GM10248 (cell line): Measurements from ENCODE around the gene AKAP5.
A peak's percentile ranks its signal among the peaks of the same experiment; 100 is the strongest.

Experiments
- CTCF ChIA-PET: fragments of 300-600 bp; sonication (Branson Sonifier 250); formaldehyde crosslinking; extraction: SDS; loops from one replicate; lab custom pipeline; 2021; ENCODE audit warnings: antibody characterized with exemption; lab: Yijun Ruan, JAX
- POLR2A ChIA-PET: fragments of 350-650 bp; sonication (Branson Sonifier 250); formaldehyde crosslinking; extraction: SDS; loops from one replicate; lab custom pipeline; 2020; ENCODE audit warnings: antibody characterized with exemption; lab: Yijun Ruan, JAX
- DNase-seq: peaks from one replicate; pipeline ENCODE4 v3.0.0; 2012; ENCODE audit errors: extremely low spot score
- CTCF ChIP-seq: IDR thresholded peaks from 2 replicates; pipeline ENCODE4 v1.5.1; 2012; ENCODE audit warnings: mild to moderate bottlenecking, low read depth; ENCODE audit errors: extremely low read depth, missing control alignments, control extremely low read depth

The AKAP5 gene

DNA sequence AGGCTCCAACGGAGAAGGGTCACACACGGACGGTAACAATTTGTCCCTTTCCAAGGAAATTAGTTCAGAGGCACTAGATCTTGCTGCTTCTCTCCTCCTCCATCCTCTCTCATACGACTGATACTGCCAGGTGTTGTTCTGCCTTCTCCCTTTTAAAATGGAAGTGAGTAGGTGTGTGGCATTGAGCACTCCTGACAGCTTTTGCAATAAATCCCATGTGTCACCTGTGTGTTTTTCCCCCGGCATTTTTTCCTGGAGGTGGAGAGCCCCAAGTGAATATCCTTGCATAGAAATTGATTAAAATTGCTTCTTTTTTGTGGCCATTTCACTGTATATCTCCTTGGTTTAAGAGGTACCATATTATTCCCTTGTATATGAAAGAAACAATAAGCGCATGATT, 26.2 kb upstream of the AKAP5 start:
- DNase-seq: no peak
- no peak for TF ChIP-seq CTCF
- POLR2A ChIA-PET: no interaction called here
- CTCF ChIA-PET: interaction anchor here (1.6 to 15.5 kb wide), 3 partner anchors 9 to 21 kb away, joined by 4 to 205 read pairs (median 76); no protein-coding TSS in a partner anchor

DNA sequence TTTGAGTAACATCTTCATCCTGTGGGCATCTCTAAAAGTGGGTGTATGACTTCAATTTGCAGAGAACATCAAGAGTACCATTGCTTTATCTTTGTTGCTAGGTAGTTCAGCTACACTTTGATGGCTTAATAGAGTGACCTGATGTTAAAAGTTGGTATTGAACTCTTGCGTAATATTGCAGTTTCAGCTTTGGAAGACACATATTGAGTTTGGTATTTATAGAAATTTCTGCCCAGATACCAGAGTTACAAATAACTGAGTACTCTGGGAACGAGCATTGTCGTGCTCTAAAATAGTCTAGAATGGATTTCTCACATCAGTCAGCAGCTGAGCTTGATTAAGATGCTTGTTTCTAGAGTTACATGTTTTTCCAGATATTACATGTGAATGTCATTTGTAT, 24.8 kb upstream of the AKAP5 start:
- TF ChIP-seq CTCF: no peak
- ChIA-PET POLR2A (no interaction called here), CTCF (interaction anchor here (8.8 to 15.5 kb wide), 2 partner anchors 11 to 22 kb away, joined by 76 to 205 read pairs; no protein-coding TSS in a partner anchor)
- no peak for DNase-seq

DNA sequence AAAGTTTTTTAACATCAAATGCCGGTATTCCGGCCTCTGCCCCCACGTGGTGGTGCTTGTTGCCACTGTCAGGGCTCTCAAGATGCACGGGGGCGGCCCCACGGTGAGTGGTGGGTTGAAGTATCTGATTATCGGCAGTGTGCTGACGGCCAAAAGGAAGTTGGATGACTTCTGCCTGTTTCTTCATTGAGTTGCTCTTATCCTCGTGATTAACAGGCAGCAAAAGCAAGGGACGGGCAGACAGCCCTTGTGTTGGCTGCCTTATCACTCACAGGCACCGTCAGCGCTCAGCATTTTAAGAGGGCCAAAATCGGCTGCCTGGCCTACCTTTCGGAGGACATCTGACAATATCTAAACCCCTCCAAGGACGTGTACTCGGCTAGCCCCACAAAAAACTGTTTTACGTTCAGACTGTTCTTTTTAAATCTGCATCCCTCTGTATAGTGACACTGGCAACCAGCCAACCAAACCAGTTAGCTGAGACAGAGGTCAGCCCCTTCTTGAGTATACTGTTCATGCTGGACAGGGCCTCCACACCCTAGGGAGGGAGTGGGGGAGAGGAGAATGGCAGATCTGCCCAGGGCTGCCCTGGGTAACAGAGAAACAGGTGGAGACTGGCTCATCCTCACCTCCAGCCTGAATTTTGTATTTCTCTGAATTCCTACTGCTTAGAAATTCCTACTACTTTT, 22.9 kb upstream of the AKAP5 start:
- TF ChIP-seq CTCF: no peak
- POLR2A ChIA-PET: no interaction called here
- no peak for DNase-seq
- CTCF ChIA-PET: interaction anchor here (1.0 to 8.8 kb wide), 3 partner anchors 10 to 20 kb away, joined by 3 to 76 read pairs (median 4); no protein-coding TSS in a partner anchor

DNA sequence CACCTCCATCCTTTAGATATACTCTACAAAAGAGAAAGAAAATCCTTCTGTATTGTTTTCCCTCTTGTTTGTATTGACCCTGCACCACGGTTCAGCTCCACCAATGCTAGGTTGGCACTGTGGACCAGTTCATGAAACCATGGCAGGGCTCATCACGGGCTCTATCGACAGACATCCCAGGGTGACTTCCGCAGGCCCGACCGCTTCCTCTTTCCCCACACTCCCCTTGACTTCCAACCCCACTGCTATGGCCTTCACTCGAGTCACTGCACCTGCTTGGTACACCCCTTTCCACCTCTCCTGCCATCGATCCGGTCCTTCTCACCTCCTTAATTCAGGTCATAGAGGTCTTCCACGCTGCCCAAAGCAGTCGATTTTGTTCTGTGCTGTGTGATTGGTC, 21.2 kb upstream of the AKAP5 start:
- ChIA-PET POLR2A (no interaction called here), CTCF (interaction anchor here (1.1 to 8.8 kb wide), 5 partner anchors 8 to 62 kb away, joined by 3 to 76 read pairs (median 5); no protein-coding TSS in a partner anchor)
- no peak for DNase-seq
- TF ChIP-seq CTCF: no peak

GRCh38 chr14:64444984-64445845, 20.1 kb upstream of the AKAP5 start:
- CTCF ChIA-PET: interaction anchor here (0.6 to 8.8 kb wide), 10 partner anchors 9 to 102 kb away, joined by 3 to 76 read pairs (median 3); no protein-coding TSS in a partner anchor
- TF ChIP-seq CTCF: no peak
- DNase-seq: peak; percentile 83
- POLR2A ChIA-PET: no interaction called here

DNA sequence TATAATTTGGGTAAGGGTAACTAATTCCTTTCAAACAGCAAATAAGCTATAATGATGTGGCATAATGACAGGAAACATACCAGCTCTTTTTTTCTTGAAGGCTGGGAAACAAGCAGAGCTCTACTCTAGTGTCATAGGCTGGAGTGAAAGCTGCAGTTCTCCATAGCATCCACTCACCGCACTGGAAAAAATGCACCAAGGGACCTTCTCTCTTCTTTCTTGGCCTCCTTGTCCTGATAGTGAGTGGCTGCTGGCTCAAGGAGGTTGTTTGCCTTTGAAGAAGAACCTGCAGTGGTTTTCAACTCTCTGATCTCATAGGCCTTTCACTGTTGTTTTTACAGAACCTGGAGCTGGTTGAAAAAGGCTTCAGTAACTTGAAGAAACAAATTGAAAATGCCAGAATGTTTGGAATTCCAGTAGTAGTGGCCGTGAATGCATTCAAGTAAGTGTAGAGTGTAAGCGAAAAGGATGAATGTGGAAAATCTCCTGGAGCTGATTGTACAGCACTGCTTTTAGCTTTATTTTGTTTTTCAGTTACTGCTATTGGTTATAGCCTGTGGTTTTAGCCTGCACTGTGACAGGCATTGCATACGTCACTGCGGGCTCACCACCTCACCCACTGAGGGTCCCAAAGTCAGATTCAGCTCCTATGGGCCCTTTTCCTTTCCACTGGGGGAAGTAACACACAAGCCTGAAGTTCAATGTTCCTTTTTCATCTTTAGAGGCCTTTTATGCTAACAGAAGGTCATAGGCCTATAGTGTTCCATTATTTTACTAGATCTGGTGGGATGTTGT, 17.2 kb upstream of the AKAP5 start:
- no peak for TF ChIP-seq CTCF
- ChIA-PET POLR2A (interaction anchor here (0.5 to 1.4 kb wide), 2 partner anchors 14 to 96 kb away, joined by 4 to 5 read pairs; no protein-coding TSS in a partner anchor), CTCF (interaction anchor here (0.7 to 4.6 kb wide), 7 partner anchors 10 to 104 kb away, joined by 3 to 25 read pairs (median 5); no protein-coding TSS in a partner anchor)
- DNase-seq: no peak
